GM12878 (cell line): ENCODE data around the gene CHRDL2. TPM values are rescaled to one million over a fixed set of nuclear protein-coding genes. Genes with fewer than 3 reads are reported as not detected.

Source experiments
- ATF7 ChIP-seq: fragments of 450-650 bp; IDR thresholded peaks from 2 replicates; pipeline ENCODE4 v1.6.1; 2016; ENCODE audit warnings: low read depth, mild to moderate bottlenecking
- CREM ChIP-seq: IDR thresholded peaks from 2 replicates; pipeline ENCODE4 v1.6.1; 2014; ENCODE audit warnings: antibody characterized with exemption, low read depth
- ETV6 ChIP-seq, 2 experiments: fragments of 450-650 bp in 1 of 2; IDR thresholded peaks in 1 of 2; conservative IDR thresholded peaks in 1 of 2; 2 replicates each; pipeline ENCODE4 v1.6.1; 2014; ENCODE audit warnings: antibody characterized with exemption in 1 of 2, borderline replicate concordance in 1 of 2, low read depth in 1 of 2, mild to moderate bottlenecking in 1 of 2, moderate library complexity in 1 of 2
- HDAC2 ChIP-seq: fragments of 200-600 bp; sonication (generic); IDR thresholded peaks from 2 replicates; pipeline ENCODE4 v1.6.1; 2017
- MYC ChIP-seq: IDR thresholded peaks from 2 replicates; pipeline ENCODE4 v1.6.1; 2011; ENCODE audit warnings: mild to moderate bottlenecking, low read length, moderate library complexity, inconsistent platforms; ENCODE audit not compliant: insufficient read depth, insufficient replicate concordance, insufficient read length, severe bottlenecking
- SREBF1 ChIP-seq: IDR thresholded peaks from 2 replicates; pipeline ENCODE4 v1.6.1; 2012; ENCODE audit warnings: mild to moderate bottlenecking, low read length
- STAT3 ChIP-seq: IDR thresholded peaks from 2 replicates; pipeline ENCODE4 v1.6.1; 2011; ENCODE audit warnings: low read depth, low read length, improper control_type of control experiment
- WRNIP1 ChIP-seq: IDR thresholded peaks from 2 replicates; pipeline ENCODE4 v1.6.1; 2011; ENCODE audit warnings: low read depth, low read length, improper control_type of control experiment, borderline replicate concordance
- polyA plus RNA-seq, 11 experiments: library from polyadenylated mRNA; depleted of rRNA in 4 of 11; unstranded in 6 of 11; stranded (reverse) in 5 of 11; fragments of >200 nt; fragmentation: Nextera tagmentation in 4 of 11; fragmentation: Illumina TruSeq in 1 of 11; extraction: Ambion mirVana in 4 of 11; extraction: Trizol in 1 of 11; gene quantifications; 1 replicate in 1 of 11; 2 replicates in 10 of 11; pipeline versions ENCODE4 v1.2.1 to v1.2.3, GENCODE V29; 2011 to 2016; ENCODE audit warnings: inconsistent platforms in 2 of 11, missing spikeins in 2 of 11, low read depth in 1 of 11
- total RNA-seq, 4 experiments: library from RNA; depleted of rRNA in 3 of 4; stranded (reverse); fragments of >200 nt in 3 of 4; fragmentation: Illumina TruSeq in 1 of 4; extraction: Trizol in 1 of 4; gene quantifications; 2 replicates each; pipeline versions ENCODE4 v1.2.1 to v1.2.3, GENCODE V29; 2013 to 2021
- TF ChIP-seq, protein P1 (sequence below): fragments of 450-650 bp; IDR thresholded peaks from 2 replicates; pipeline ENCODE4 v1.6.1; 2017; ENCODE audit warnings: mild to moderate bottlenecking, moderate library complexity
- TF ChIP-seq, protein P2 (sequence below): fragments of 450-650 bp; formaldehyde crosslinking; IDR thresholded peaks from 2 replicates; pipeline ENCODE4 v1.4.0; 2022; ENCODE audit warnings: mild to moderate bottlenecking, moderate library complexity
- TF ChIP-seq, protein P3 (sequence below): fragments of 450-650 bp; IDR thresholded peaks from 2 replicates; pipeline ENCODE4 v1.6.1; 2018; ENCODE audit warnings: mild to moderate bottlenecking, low read depth, moderate library complexity; ENCODE audit not compliant: partially characterized antibody
- TF ChIP-seq, protein P4 (sequence below): IDR thresholded peaks from 2 replicates; pipeline ENCODE4 v1.6.1; 2012; ENCODE audit warnings: low read depth, low read length, improper control_type of control experiment
- TF ChIP-seq, protein P5 (sequence below): IDR thresholded peaks from 2 replicates; pipeline ENCODE4 v1.6.1; 2012; ENCODE audit warnings: low read length, inconsistent platforms
- TF ChIP-seq, protein P6 (sequence below): IDR thresholded peaks from 2 replicates; pipeline ENCODE4 v1.6.1; 2012; ENCODE audit warnings: low read depth, low read length, improper control_type of control experiment

Gene CHRDL2
- total and polyA plus RNA-seq, 10 of the 15 experiments (the other 5 are each of a cell fraction or from before 2014, with no cell fraction given), result not detected

DNA sequence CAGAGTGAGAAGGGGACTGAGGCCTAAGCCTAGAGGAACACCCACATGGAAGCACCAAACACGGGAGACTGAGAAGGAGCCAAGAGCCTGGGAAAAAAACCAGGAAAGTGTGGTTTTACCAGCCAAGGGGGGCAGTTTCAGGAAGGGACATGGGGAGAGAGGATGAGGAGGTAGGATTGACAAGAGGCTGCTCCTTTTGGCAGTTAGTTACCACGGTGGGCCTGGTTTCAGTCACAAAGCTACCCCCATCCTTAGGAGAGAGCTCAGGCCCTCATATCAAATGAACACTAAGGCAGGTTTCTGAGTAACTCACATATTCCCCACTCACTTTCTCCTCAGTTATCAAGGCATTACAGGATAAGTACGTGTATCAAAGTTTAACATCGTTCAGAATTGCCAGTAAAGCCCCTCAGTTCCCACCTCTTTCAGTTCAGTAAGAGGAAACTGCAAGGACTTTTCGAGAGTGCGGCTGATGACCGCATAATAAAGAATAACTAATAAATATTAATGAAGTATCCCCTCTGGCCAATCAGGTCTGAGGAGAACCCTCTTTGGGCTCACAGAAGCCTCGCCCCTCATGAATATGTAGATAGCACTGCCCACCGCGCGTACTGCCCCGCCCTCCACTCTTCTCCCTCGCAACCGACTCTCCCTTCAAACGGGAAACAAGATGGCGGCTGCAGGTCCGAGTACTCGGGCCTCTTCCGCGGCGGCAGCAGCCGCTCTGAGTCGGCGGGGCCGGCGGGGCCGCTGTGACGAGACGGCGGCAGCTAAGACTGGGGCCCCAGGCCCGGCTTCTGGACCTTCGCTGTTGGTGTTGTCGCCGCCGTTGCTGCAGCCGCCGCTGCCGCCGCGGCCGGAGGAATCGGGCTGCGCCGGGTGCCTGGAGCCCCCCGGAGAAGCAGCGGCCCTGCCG lies 17.2 kb upstream of the CHRDL2 start, which contains the start of gene RNF169 (continued):
- TF ChIP-seq, protein P1, sequence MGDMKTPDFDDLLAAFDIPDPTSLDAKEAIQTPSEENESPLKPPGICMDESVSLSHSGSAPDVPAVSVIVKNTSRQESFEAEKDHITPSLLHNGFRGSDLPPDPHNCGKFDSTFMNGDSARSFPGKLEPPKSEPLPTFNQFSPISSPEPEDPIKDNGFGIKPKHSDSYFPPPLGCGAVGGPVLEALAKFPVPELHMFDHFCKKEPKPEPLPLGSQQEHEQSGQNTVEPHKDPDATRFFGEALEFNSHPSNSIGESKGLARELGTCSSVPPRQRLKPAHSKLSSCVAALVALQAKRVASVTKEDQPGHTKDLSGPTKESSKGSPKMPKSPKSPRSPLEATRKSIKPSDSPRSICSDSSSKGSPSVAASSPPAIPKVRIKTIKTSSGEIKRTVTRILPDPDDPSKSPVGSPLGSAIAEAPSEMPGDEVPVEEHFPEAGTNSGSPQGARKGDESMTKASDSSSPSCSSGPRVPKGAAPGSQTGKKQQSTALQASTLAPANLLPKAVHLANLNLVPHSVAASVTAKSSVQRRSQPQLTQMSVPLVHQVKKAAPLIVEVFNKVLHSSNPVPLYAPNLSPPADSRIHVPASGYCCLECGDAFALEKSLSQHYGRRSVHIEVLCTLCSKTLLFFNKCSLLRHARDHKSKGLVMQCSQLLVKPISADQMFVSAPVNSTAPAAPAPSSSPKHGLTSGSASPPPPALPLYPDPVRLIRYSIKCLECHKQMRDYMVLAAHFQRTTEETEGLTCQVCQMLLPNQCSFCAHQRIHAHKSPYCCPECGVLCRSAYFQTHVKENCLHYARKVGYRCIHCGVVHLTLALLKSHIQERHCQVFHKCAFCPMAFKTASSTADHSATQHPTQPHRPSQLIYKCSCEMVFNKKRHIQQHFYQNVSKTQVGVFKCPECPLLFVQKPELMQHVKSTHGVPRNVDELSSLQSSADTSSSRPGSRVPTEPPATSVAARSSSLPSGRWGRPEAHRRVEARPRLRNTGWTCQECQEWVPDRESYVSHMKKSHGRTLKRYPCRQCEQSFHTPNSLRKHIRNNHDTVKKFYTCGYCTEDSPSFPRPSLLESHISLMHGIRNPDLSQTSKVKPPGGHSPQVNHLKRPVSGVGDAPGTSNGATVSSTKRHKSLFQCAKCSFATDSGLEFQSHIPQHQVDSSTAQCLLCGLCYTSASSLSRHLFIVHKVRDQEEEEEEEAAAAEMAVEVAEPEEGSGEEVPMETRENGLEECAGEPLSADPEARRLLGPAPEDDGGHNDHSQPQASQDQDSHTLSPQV, result no peak
- no peak for TF ChIP-seq MYC
- TF ChIP-seq, protein P2, sequence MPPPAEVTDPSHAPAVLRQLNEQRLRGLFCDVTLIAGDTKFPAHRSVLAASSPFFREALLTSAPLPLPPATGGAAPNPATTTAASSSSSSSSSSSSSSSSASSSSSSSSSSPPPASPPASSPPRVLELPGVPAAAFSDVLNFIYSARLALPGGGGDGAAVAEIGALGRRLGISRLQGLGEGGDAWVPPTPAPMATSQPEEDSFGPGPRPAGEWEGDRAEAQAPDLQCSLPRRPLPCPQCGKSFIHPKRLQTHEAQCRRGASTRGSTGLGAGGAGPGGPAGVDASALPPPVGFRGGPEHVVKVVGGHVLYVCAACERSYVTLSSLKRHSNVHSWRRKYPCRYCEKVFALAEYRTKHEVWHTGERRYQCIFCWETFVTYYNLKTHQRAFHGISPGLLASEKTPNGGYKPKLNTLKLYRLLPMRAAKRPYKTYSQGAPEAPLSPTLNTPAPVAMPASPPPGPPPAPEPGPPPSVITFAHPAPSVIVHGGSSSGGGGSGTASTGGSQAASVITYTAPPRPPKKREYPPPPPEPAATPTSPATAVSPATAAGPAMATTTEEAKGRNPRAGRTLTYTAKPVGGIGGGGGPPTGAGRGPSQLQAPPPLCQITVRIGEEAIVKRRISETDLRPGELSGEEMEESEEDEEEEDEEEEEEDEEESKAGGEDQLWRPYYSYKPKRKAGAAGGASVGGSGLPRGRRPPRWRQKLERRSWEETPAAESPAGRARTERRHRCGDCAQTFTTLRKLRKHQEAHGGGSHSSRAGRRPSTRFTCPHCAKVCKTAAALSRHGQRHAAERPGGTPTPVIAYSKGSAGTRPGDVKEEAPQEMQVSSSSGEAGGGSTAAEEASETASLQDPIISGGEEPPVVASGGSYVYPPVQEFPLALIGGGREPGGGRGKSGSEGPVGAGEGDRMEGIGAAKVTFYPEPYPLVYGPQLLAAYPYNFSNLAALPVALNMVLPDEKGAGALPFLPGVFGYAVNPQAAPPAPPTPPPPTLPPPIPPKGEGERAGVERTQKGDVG (CRISPR knock-in tag), result no peak
- no peak for TF ChIP-seq STAT3
- TF ChIP-seq, protein P3, sequence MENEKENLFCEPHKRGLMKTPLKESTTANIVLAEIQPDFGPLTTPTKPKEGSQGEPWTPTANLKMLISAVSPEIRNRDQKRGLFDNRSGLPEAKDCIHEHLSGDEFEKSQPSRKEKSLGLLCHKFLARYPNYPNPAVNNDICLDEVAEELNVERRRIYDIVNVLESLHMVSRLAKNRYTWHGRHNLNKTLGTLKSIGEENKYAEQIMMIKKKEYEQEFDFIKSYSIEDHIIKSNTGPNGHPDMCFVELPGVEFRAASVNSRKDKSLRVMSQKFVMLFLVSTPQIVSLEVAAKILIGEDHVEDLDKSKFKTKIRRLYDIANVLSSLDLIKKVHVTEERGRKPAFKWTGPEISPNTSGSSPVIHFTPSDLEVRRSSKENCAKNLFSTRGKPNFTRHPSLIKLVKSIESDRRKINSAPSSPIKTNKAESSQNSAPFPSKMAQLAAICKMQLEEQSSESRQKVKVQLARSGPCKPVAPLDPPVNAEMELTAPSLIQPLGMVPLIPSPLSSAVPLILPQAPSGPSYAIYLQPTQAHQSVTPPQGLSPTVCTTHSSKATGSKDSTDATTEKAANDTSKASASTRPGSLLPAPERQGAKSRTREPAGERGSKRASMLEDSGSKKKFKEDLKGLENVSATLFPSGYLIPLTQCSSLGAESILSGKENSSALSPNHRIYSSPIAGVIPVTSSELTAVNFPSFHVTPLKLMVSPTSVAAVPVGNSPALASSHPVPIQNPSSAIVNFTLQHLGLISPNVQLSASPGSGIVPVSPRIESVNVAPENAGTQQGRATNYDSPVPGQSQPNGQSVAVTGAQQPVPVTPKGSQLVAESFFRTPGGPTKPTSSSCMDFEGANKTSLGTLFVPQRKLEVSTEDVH, result no peak
- TF ChIP-seq, protein P4, sequence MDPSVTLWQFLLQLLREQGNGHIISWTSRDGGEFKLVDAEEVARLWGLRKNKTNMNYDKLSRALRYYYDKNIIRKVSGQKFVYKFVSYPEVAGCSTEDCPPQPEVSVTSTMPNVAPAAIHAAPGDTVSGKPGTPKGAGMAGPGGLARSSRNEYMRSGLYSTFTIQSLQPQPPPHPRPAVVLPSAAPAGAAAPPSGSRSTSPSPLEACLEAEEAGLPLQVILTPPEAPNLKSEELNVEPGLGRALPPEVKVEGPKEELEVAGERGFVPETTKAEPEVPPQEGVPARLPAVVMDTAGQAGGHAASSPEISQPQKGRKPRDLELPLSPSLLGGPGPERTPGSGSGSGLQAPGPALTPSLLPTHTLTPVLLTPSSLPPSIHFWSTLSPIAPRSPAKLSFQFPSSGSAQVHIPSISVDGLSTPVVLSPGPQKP, result no peak
- TF ChIP-seq, protein P5, sequence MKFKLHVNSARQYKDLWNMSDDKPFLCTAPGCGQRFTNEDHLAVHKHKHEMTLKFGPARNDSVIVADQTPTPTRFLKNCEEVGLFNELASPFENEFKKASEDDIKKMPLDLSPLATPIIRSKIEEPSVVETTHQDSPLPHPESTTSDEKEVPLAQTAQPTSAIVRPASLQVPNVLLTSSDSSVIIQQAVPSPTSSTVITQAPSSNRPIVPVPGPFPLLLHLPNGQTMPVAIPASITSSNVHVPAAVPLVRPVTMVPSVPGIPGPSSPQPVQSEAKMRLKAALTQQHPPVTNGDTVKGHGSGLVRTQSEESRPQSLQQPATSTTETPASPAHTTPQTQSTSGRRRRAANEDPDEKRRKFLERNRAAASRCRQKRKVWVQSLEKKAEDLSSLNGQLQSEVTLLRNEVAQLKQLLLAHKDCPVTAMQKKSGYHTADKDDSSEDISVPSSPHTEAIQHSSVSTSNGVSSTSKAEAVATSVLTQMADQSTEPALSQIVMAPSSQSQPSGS, result no peak
- no peak for TF ChIP-seq HDAC2
- TF ChIP-seq ETV6 (conservative IDR thresholded peaks at IDR 0.05 in 1 of 2, IDR thresholded peaks at IDR 0.05 in 1 of 2; ENCODE audit: borderline replicate concordance in 1 of 2, low read depth in 1 of 2), result peak in 1 of 2 experiments; percentile 7; a peak in 1 of 4 replicates
- TF ChIP-seq, protein P6, sequence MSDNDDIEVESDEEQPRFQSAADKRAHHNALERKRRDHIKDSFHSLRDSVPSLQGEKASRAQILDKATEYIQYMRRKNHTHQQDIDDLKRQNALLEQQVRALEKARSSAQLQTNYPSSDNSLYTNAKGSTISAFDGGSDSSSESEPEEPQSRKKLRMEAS, result no peak; the same call in 1 of the 2 replicates
- no peak for TF ChIP-seq SREBF1
- TF ChIP-seq ATF7, result peak; percentile 97
- no peak for TF ChIP-seq WRNIP1
- TF ChIP-seq CREM, result peak; percentile 1; the same call in 1 of the 2 replicates
